H9 (cell line): Measurements from ENCODE around the gene TKFC. TPM values are rescaled to one million over a fixed set of nuclear protein-coding genes. Genes with fewer than 3 reads are reported as not detected.

Experiments used
- DNase-seq: peaks from one replicate; pipeline ENCODE4 v3.0.0-alpha.2; 2017
- H2AFZ ChIP-seq: one replicate; pipeline ENCODE4 v1.6.1; 2013; ENCODE audit warnings: mild to moderate bottlenecking, low read length, control low read depth, moderate library complexity
- H2AK5ac ChIP-seq: 2 replicates; pipeline ENCODE4 v1.6.1; 2013; ENCODE audit warnings: low read length, control low read depth, mixed read lengths; ENCODE audit not compliant: insufficient read length
- H2BK120ac ChIP-seq: one replicate; pipeline ENCODE4 v1.6.1; 2013; ENCODE audit warnings: low read depth, mild to moderate bottlenecking, low read length, control low read depth, inconsistent platforms; ENCODE audit not compliant: poor library complexity, severe bottlenecking
- H2BK12ac ChIP-seq: 2 replicates; pipeline ENCODE4 v1.6.1; 2013; ENCODE audit warnings: low read length, control low read depth, mixed read lengths, low read depth; ENCODE audit not compliant: insufficient read length
- H2BK15ac ChIP-seq: 2 replicates; pipeline ENCODE4 v1.6.1; 2013; ENCODE audit warnings: low read depth, low read length, control low read depth
- H2BK20ac ChIP-seq: one replicate; pipeline ENCODE4 v1.6.1; 2013; ENCODE audit warnings: low read depth, mild to moderate bottlenecking, low read length, control low read depth, inconsistent platforms; ENCODE audit not compliant: poor library complexity, severe bottlenecking
- H2BK5ac ChIP-seq: 2 replicates; pipeline ENCODE4 v1.6.1; 2013; ENCODE audit warnings: low read length, control low read depth, mixed read lengths; ENCODE audit not compliant: insufficient read length
- H3K14ac ChIP-seq: 2 replicates; pipeline ENCODE4 v1.6.1; 2013; ENCODE audit warnings: low read length, control low read depth; ENCODE audit not compliant: insufficient read depth
- H3K18ac ChIP-seq: 2 replicates; pipeline ENCODE4 v1.6.1; 2013; ENCODE audit warnings: low read depth, mild to moderate bottlenecking, mixed read lengths, low read length, control low read depth; ENCODE audit not compliant: insufficient read length
- H3K23ac ChIP-seq: 2 replicates; pipeline ENCODE4 v1.6.1; 2013; ENCODE audit warnings: low read length, control low read depth, mixed read lengths, low read depth; ENCODE audit not compliant: insufficient read length
- H3K23me2 ChIP-seq: 2 replicates; pipeline ENCODE4 v1.6.1; 2013; ENCODE audit warnings: low read depth, mild to moderate bottlenecking, mixed read lengths, low read length, control low read depth; ENCODE audit not compliant: insufficient read length, poor library complexity, severe bottlenecking
- H3K27ac ChIP-seq: 2 replicates; pipeline ENCODE4 v1.5.1; 2013; ENCODE audit warnings: low read length, control low read depth, mixed read lengths, low read depth; ENCODE audit not compliant: insufficient read length
- H3K27me3 ChIP-seq: 2 replicates; pipeline ENCODE4 v1.6.1; 2013; ENCODE audit warnings: low read length, control low read depth, inconsistent platforms; ENCODE audit not compliant: insufficient read depth
- H3K4ac ChIP-seq: 2 replicates; pipeline ENCODE4 v1.6.1; 2013; ENCODE audit warnings: low read depth, mild to moderate bottlenecking, control low read depth, inconsistent platforms, low read length, moderate library complexity
- H3K4me1 ChIP-seq: 2 replicates; pipeline ENCODE4 v1.6.1; 2013; ENCODE audit warnings: low read length, control low read depth, inconsistent platforms; ENCODE audit not compliant: insufficient read depth
- H3K4me2 ChIP-seq: 2 replicates; pipeline ENCODE4 v1.6.1; 2013; ENCODE audit warnings: low read length, control low read depth, mixed read lengths; ENCODE audit not compliant: insufficient read length, insufficient read depth
- H3K56ac ChIP-seq: 2 replicates; pipeline ENCODE4 v1.6.1; 2013; ENCODE audit warnings: low read depth, mild to moderate bottlenecking, mixed read lengths, low read length, control low read depth; ENCODE audit not compliant: insufficient read length
- H3K79me1 ChIP-seq: 2 replicates; pipeline ENCODE4 v1.6.1; 2013; ENCODE audit warnings: low read depth, mild to moderate bottlenecking, moderate library complexity, low read length, control low read depth, inconsistent platforms; ENCODE audit not compliant: insufficient read depth, poor library complexity, severe bottlenecking
- H3K79me2 ChIP-seq: 2 replicates; pipeline ENCODE4 v1.6.1; 2013; ENCODE audit warnings: low read length, control low read depth, inconsistent platforms; ENCODE audit not compliant: insufficient read depth
- H3K9ac ChIP-seq: 2 replicates; pipeline ENCODE4 v1.6.1; 2013; ENCODE audit warnings: low read length, control low read depth, mixed read lengths; ENCODE audit not compliant: insufficient read length; ENCODE audit errors: extremely low read depth
- H3K9me3 ChIP-seq: one replicate; pipeline ENCODE4 v1.6.1; 2013; ENCODE audit warnings: low read depth, low read length, inconsistent platforms; ENCODE audit not compliant: control insufficient read depth
- H3T11ph ChIP-seq: one replicate; pipeline ENCODE4 v1.6.1; 2013; ENCODE audit warnings: mild to moderate bottlenecking, low read length, control low read depth, inconsistent platforms
- H4K20me1 ChIP-seq: one replicate; pipeline ENCODE4 v1.6.1; 2013; ENCODE audit not compliant: control insufficient read depth, insufficient read length, insufficient read depth
- H4K5ac ChIP-seq: 2 replicates; pipeline ENCODE4 v1.6.1; 2013; ENCODE audit warnings: low read depth, mild to moderate bottlenecking, mixed read lengths, low read length, control low read depth; ENCODE audit not compliant: insufficient read length
- H4K8ac ChIP-seq: replicated peaks from 2 replicates; pipeline ENCODE4 v1.6.1; 2013; ENCODE audit warnings: low read length, control low read depth, mixed read lengths, low read depth; ENCODE audit not compliant: insufficient read length
- H4K91ac ChIP-seq: 2 replicates; pipeline ENCODE4 v1.6.1; 2013; ENCODE audit warnings: low read depth, mild to moderate bottlenecking, moderate library complexity, mixed read lengths, low read length, control low read depth; ENCODE audit not compliant: insufficient read length
- H3K27ac Mint-ChIP-seq, 3 experiments: 2 replicates in 2 of 3; 3 replicates in 1 of 3; pipeline ENCODE4 v1.8.0; 2020 to 2021; ENCODE audit warnings: mixed read lengths in 3 of 3, mild to moderate bottlenecking in 1 of 3, moderate library complexity in 1 of 3
- H3K27me3 Mint-ChIP-seq: 2 replicates; pipeline ENCODE4 v1.8.0; 2021; ENCODE audit warnings: low read depth, mild to moderate bottlenecking, moderate library complexity, mixed read lengths
- H3K36me3 Mint-ChIP-seq, 3 experiments: 2 replicates in 2 of 3; 3 replicates in 1 of 3; pipeline ENCODE4 v1.8.0; 2020 to 2021; ENCODE audit warnings: low read depth in 3 of 3, mixed read lengths in 3 of 3; ENCODE audit not compliant: insufficient read depth in 1 of 3
- H3K4me1 Mint-ChIP-seq, 2 experiments: 2 replicates each; pipeline ENCODE4 v1.8.0; 2020; ENCODE audit warnings: mixed read lengths in 2 of 2
- H3K4me3 Mint-ChIP-seq, 2 experiments: 2 replicates in 1 of 2; 3 replicates in 1 of 2; pipeline ENCODE4 v1.8.0; 2020 to 2021; ENCODE audit warnings: mild to moderate bottlenecking in 2 of 2, mixed read lengths in 2 of 2, moderate library complexity in 1 of 2
- H3K9me3 Mint-ChIP-seq, 2 experiments: 2 replicates in 1 of 2; 3 replicates in 1 of 2; pipeline ENCODE4 v1.8.0; 2020; ENCODE audit warnings: mild to moderate bottlenecking in 2 of 2, mixed read lengths in 2 of 2, moderate library complexity in 1 of 2
- WGBS: extraction: QIAGEN DNeasy Blood & Tissue Kit; methylation state at CpG from one replicate; pipeline ENCODE4 v1.1.7; 2013; ENCODE audit warnings: missing lambda C conversion rate, low lambda C conversion rate, mixed read lengths; ENCODE audit not compliant: insufficient read length; ENCODE audit errors: extremely low coverage; 5-methylcytosine and 5-hydroxymethylcytosine counted together
- total RNA-seq: library from RNA; stranded (reverse); gene quantifications from 2 replicates; pipeline ENCODE4 v1.2.1, GENCODE V29; 2021
- TF ChIP-seq, protein P1 (sequence below): fragments of 200-600 bp; sonication (generic); conservative IDR thresholded peaks from 3 replicates; pipeline ENCODE4 v1.8.0; 2021; ENCODE audit warnings: antibody characterized with exemption, mild to moderate bottlenecking

TKFC gene
- total RNA-seq, 1 experiment from 2014 or later, result 59.0 TPM

- H3K79me1 ChIP-seq, result no peaks in the 10 kb centered on the region
- no peaks in the 10 kb centered on the region for H3K27me3 Mint-ChIP-seq
- DNase-seq, result no peak
- no peak overlapping the region for H2AK5ac ChIP-seq
- no peak overlapping the region for H3K56ac ChIP-seq
- no CpG with 5 or more reads among the region's 5 CpGs for WGBS
- no peak overlapping the region for H2BK15ac ChIP-seq
- H3K27ac ChIP-seq, result no peak overlapping the region
- no peak overlapping the region for H2BK5ac ChIP-seq
- no peak overlapping the region for H3K14ac ChIP-seq
- H3K9ac ChIP-seq, result no peak overlapping the region
- no peak overlapping the region for H3K4ac ChIP-seq
- no peak overlapping the region for H2BK120ac ChIP-seq
- H3K36me3 Mint-ChIP-seq, result peaks cover 28 to 35% (median 35%) of the 10 kb centered on the region in 3 experiments
- H3K4me2 ChIP-seq, result no peak overlapping the region
- no peaks in the 10 kb centered on the region for H3K4me1 ChIP-seq
- H3K4me1 Mint-ChIP-seq, result peaks cover 2 to 12% of the 10 kb centered on the region in 2 experiments; a peak in 3 of 4 replicates
- peaks cover 10% of the 10 kb centered on the region for H3K9me3 ChIP-seq
- no peaks in the 10 kb centered on the region for H3K79me2 ChIP-seq
- no peak overlapping the region for H4K5ac ChIP-seq
- H3K23ac ChIP-seq, result no peak overlapping the region
- TF ChIP-seq, protein P1, sequence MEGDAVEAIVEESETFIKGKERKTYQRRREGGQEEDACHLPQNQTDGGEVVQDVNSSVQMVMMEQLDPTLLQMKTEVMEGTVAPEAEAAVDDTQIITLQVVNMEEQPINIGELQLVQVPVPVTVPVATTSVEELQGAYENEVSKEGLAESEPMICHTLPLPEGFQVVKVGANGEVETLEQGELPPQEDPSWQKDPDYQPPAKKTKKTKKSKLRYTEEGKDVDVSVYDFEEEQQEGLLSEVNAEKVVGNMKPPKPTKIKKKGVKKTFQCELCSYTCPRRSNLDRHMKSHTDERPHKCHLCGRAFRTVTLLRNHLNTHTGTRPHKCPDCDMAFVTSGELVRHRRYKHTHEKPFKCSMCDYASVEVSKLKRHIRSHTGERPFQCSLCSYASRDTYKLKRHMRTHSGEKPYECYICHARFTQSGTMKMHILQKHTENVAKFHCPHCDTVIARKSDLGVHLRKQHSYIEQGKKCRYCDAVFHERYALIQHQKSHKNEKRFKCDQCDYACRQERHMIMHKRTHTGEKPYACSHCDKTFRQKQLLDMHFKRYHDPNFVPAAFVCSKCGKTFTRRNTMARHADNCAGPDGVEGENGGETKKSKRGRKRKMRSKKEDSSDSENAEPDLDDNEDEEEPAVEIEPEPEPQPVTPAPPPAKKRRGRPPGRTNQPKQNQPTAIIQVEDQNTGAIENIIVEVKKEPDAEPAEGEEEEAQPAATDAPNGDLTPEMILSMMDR, result no peak
- peaks cover 12 to 16% of the 10 kb centered on the region in 2 experiments for H3K9me3 Mint-ChIP-seq
- H3K4me3 Mint-ChIP-seq, result no peak overlapping the region
- no peak overlapping the region for H2AFZ ChIP-seq
- no peaks in the 10 kb centered on the region for H3K23me2 ChIP-seq
- H4K91ac ChIP-seq, result no peak overlapping the region
- no peak overlapping the region for H3T11ph ChIP-seq
- no peak overlapping the region for H2BK20ac ChIP-seq
- no peaks in the 10 kb centered on the region for H3K27me3 ChIP-seq
- no peaks in the 10 kb centered on the region for H4K20me1 ChIP-seq
- H2BK12ac ChIP-seq, result no peak overlapping the region
- no peak overlapping the region for H4K8ac ChIP-seq
- H3K27ac Mint-ChIP-seq, result no peak overlapping the region
- H3K18ac ChIP-seq, result no peak overlapping the region
These were observed 45.8 kb downstream of the TKFC start for GRCh38 chr11:61378713-61379313.
